Measurements from ENCODE around the gene UBE2QL1.
"Not testable (repeated sequence)": the region's sequence is repeated elsewhere in the genome, so short reads cannot be mapped to it uniquely, and the experiment has no call there.

Gene UBE2QL1

GRCh38 chr5:6498968-6499367 is 50.3 kb downstream of the UBE2QL1 start:
- no peak for DNase-seq (ENCODE audit: low spot score)

DNA sequence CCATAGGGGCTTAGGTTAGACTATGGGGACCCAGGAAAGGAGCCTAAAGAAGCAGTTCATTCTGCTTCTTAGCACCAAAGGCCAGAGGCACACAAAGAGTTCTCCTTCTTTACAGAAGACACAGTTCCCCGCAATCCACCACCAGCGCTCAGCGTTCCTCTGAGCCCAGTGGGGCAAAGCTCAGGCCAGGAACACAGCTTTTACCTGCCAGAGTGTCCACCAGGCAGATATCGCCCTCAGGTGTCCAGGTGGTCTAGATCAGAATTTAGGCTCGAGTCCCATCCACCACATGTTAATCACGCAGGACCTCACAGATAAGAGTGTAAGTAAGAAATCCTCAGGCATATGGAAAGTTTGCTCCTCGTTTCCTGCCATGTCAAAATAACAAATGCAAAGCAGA is 53.0 kb downstream of the UBE2QL1 start:
- DNase-seq (ENCODE audit: low spot score) = no peak

- DNase-seq (ENCODE audit: low spot score) = no peak
These were observed 53.8 kb downstream of the UBE2QL1 start for GRCh38 chr5:6502421-6502820.

DNA sequence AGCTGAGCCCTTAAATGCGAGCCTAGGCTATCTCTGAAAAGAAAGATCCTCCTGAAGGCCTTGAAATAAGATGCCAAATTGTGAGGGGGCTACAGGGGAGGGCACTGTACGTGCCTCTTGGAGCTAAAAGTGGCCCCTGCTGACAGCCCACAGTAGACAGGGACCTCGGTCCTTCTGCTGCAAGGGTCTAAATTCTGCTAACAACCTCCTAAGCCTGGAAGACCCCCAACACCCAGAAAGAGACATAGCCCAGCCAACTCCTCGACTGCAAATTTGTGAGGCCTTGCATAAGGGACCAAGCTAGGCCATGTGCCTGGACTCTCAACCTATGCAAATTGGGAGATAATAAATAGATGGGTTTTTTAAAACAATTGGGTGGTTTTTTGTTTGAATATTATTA is 54.7 kb downstream of the UBE2QL1 start:
- DNase-seq (ENCODE audit: low spot score) = no peak

- DNase-seq (ENCODE audit: low spot score) = no peak
These were observed 56.2 kb downstream of the UBE2QL1 start for GRCh38 chr5:6504677-6505415.

GRCh38 chr5:6505416-6505755 is 56.7 kb downstream of the UBE2QL1 start:
- DNase-seq (ENCODE audit: low spot score) = no peak

GRCh38 chr5:6505783-6506557 is 57.3 kb downstream of the UBE2QL1 start:
- no peak for DNase-seq (ENCODE audit: low spot score)

DNA sequence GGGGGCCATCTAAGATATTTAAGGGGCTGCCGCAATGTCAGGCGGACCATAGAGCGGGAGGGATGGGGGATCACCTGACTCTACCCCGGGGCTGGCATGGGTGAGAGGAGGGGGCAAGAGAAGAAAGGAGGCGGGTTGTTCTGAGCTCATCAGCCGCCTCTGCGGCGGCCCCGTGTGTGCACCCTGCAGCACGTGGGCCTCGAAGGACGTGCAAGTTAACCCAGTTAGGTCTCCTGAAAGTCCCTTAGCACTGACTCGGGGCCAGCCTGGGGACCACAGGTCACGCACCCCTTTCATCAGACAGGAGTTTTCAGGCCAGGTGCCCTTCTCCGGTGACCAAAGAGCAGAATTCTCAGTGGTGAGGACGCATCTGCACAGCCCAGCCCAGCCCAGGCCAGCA is 58.0 kb downstream of the UBE2QL1 start:
- DNase-seq (ENCODE audit: low spot score) = no peak

DNA sequence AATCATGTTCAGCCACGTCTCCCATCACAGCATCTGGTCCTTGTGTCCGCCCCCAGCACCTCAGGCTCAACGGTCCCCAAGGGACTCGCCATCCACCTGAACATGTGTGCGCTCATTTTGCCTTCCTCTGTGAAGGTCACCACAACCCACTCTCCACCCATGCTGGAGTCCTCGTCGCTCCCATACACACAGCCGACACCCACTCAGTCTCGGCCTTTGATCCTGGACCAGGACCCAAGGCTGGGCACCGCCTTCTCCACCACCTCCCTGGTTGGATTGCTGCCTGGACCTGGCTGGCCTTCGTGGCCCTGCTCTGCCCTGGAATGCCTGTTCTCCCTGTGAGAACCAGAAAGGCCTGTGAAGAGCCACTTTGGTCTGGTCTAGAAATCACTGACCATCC is 60.3 kb downstream of the UBE2QL1 start:
- DNase-seq (ENCODE audit: low spot score) = no peak

GRCh38 chr5:6510132-6510531 is 61.5 kb downstream of the UBE2QL1 start:
- no peak for DNase-seq (ENCODE audit: low spot score)

DNA sequence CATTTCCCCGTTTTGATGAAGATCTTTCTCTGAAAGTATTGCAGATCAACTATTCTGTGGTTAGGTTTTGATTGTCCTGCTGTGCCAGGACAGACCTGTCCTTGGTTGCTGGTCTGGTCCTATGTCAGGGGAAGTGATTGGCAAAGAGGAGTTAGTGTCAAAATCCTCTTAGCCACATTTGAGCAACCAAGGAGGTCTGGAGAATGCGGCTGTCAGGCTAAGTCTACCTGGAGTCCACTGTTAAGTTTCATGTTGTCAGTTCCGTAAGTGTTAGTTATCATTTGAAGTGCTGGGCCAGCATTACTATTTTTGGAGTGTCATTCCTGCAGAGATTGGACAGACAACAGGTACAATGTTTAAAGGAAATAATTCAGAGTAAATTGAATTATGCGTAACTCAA is 62.3 kb downstream of the UBE2QL1 start:
- DNase-seq (ENCODE audit: low spot score) = no peak

DNA sequence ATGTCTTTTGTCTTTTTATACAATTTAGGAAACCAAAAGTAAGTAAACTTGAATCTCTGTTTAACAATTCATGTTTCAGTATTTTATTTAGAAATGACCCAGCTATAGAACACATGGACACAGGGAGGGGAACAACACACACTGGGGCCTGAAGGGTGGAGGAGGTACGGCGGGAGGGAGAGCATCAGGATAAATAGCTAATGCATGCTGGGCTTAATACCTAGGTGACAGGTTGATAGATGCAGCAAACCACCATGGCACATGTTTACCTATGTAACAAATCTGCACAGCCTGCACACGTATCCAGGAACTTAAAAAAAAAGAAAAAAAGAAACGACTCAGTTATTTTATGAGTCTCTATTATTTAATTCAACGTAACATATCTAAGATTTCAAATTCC is 67.2 kb downstream of the UBE2QL1 start:
- DNase-seq (ENCODE audit: low spot score) = not testable (repeated sequence)

- no peak for DNase-seq (ENCODE audit: low spot score)
These were observed 68.2 kb downstream of the UBE2QL1 start for GRCh38 chr5:6516823-6517222.

DNA sequence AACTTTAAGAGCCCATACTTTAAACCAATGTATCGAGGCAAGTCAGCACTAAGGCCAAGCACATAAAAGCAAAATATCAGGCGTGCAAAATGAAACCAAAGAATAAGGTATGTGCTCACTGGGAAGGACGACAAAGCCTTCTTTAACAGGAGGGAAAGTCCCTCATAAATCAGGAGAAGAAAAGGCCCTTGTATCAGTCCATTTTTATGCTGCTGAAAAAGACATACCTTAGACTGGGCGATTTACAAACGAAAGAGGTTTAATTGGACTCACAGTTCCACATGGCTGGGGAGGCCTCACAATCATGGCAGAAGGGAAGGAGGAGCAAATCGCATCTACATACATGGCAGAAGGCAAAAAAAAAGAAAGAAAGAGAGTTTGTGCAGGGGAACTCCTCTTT is 68.9 kb downstream of the UBE2QL1 start:
- DNase-seq (ENCODE audit: low spot score) = no peak

- DNase-seq (ENCODE audit: low spot score) = no peak
These were observed 69.8 kb downstream of the UBE2QL1 start for GRCh38 chr5:6518298-6519057.

DNA sequence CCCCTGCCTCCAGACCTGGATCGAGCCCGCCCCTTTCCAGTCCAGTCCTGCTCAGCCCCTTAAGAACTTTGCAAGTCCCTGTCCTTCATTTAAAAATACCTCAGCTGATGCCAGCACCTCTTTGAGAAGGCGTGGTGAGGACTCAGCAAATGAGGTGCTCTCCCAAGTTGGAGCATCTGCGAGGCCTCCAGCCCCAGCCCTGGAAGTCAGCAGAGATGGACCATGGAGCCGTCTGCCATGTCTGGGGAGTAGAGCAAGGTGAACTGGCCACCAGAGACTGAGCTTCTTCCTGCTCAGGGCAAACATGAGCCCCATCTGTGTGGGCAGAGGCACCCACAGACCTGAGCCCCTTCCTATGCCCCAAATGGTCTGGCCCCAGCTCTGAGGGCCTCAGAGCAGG is 71.5 kb downstream of the UBE2QL1 start:
- no peak for DNase-seq (ENCODE audit: low spot score)

DNA sequence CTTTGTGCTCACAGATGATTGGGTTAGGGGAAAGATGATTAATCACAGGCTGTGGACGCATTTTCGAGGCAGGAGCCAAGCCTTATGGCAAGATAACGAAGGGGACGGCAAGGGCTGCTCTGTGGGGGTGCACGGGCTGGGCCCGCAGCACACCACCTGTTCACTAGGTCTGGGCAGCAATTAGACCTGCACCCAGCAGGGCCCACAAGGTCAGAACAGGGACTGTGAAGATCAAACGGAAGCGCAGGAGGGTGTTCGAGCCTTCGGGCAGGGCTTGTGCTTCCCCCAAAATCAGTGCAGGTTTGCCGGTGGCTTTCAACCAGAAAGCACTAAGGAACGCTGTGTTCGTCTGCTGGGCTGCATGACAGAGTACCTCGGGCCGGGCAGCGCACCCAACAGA is 73.7 kb downstream of the UBE2QL1 start:
- DNase-seq (ENCODE audit: low spot score) = no peak

- no peak for DNase-seq (ENCODE audit: low spot score)
These were observed 74.3 kb downstream of the UBE2QL1 start for GRCh38 chr5:6522923-6523322.

DNA sequence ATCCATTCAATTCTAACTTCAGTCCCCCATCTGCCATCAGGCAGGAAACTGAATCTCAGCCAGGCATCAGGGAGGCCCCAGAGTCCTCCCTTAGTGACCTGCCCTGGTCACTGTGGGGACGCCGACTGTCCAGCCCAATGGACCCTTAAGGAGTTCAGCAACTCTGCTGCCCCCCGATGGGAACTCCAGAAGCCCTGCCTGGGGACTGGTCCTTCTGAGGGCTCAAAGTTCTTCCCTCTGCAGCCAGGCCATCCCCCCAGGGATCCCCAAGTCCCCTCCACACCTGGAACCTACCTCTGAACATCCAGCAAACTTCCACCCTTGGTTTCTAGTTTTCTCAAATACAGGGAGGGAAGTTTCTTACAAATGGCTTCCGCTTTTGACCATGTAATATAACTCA is 76.8 kb downstream of the UBE2QL1 start:
- DNase-seq (ENCODE audit: low spot score) = no peak

DNA sequence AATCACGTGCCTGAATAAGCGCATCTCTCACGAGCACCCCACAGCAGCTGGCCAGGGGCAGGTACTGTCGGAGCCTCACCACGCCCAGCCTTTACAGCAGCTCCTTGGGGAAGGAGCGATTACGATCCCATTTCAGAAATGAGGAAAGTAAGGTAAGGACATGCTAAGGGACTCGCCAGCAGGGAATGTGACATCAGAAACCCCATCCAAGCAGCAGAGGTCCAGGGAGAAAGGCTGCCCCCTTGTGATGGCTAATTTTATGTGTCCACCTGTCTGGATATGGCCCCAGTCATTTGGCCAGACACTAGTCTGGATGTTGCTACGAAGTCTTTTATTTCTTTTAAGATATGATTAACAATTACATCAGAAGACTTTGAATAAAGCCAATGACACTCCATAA is 77.3 kb downstream of the UBE2QL1 start:
- peak; percentile 17 for DNase-seq (ENCODE audit: low spot score)

- no peak for DNase-seq (ENCODE audit: low spot score)
These were observed 79.2 kb downstream of the UBE2QL1 start for GRCh38 chr5:6527749-6528455.

DNA sequence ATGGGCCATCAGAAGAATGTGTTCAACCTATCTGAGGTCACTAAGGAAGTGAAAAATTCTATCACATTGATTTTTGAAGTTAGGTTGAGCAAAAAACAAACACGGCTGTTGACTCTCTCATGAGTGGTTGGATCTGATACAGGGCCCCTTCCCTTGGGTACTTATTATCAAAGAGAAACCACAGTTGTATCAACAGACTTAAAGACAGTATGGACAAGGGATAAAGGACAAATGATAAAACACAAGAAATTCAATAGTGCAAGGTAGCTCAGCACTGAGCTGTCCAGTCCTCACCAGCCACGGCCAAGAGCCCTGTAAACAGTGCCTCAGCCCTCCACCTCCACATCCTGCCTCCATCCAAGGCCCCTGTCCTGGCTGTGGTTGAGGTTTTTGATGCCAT is 86.9 kb downstream of the UBE2QL1 start:
- no peak for DNase-seq (ENCODE audit: low spot score)

Data from NAMALWA (cell line).